Mucosa of rectum (tissue), 2 donors: ENCODE data around the gene FKBP10.
A peak's percentile ranks its signal among the peaks of the same experiment; 100 is the strongest.

Experiments used
- H3K27ac ChIP-seq, 2 donors: one replicate each; pipeline ENCODE4 v1.7.0; 2013; ENCODE audit warnings: inconsistent platforms in 2 of 2, low read depth in 2 of 2, low read length in 2 of 2
- H3K27me3 ChIP-seq, 2 donors: one replicate each; pipeline ENCODE4 v1.7.0; 2013; ENCODE audit warnings: low read length in 2 of 2; ENCODE audit not compliant: control insufficient read depth in 2 of 2, insufficient read depth in 2 of 2
- H3K36me3 ChIP-seq, 2 donors: one replicate each; pipeline ENCODE4 v1.7.0; 2013; ENCODE audit warnings: low read length in 2 of 2; ENCODE audit not compliant: control insufficient read depth in 2 of 2, insufficient read depth in 2 of 2
- H3K4me1 ChIP-seq, 2 donors: one replicate each; pipeline ENCODE4 v1.7.0; 2013; ENCODE audit warnings: low read length in 2 of 2, mild to moderate bottlenecking in 1 of 2; ENCODE audit not compliant: control insufficient read depth in 2 of 2, insufficient read depth in 2 of 2
- H3K4me3 ChIP-seq, 2 donors: one replicate each; pipeline ENCODE4 v1.7.0; 2013; ENCODE audit warnings: low read length in 2 of 2
- H3K9ac ChIP-seq, 2 donors: one replicate each; pipeline ENCODE4 v1.7.0; 2013; ENCODE audit warnings: low read length in 2 of 2, low read depth in 1 of 2, mild to moderate bottlenecking in 1 of 2
- H3K9me3 ChIP-seq, 2 donors: one replicate each; pipeline ENCODE4 v1.7.0; 2013; ENCODE audit warnings: low read length in 2 of 2; ENCODE audit not compliant: control insufficient read depth in 2 of 2
- donor health status: healthy.
- donor health status: Normal muscosa, but diverticular disease.

The FKBP10 gene

DNA sequence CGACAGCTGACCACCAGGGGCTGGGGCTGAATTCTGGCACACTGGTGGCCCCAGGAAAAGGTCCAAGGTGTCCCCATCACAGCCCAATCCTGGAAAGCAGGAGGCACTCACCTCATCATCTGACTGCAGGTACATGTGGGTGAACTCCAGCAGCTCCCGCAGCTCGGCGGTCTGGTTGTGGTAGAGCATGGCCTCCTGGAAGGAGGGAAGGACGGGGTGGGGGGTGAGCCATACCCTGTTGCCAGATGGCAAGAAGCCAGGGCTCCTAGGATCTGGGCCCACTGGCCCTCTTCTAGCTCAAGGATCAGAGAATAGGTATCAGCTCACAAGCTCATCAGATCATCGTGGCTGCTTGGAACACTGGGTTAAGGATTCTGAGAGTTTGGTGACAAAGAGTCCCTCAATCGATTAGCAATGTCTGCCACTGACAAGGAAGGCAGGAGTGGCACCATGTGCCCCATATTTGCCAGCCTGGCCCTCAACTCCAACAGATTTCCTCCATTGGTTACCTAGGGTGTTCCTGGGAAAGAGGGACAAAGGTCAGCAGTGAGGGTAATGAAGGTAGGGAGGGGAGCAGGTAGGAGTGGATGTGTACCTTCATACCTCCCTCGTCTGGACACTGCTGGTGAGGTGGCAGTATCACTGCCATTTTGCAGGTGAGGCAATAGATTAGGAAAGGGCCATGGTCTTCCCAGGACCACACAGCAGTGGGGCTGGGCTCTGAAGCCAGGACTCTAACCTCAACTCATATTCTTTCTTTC, 5.9 kb upstream of the FKBP10 start:
- Histone ChIP-seq H3K9me3 (no peaks in the 10 kb centered on the region), H3K4me1 (peaks cover 20 to 37% of the 10 kb centered on the region in 2 donors), H3K9ac (peak overlapping the region in 1 of 2 donors; percentile 17), H3K27ac (peak overlapping the region; percentile 65 to 70), H3K27me3 (no peaks in the 10 kb centered on the region), H3K4me3 (no peak overlapping the region), H3K36me3 (no peaks in the 10 kb centered on the region)

DNA sequence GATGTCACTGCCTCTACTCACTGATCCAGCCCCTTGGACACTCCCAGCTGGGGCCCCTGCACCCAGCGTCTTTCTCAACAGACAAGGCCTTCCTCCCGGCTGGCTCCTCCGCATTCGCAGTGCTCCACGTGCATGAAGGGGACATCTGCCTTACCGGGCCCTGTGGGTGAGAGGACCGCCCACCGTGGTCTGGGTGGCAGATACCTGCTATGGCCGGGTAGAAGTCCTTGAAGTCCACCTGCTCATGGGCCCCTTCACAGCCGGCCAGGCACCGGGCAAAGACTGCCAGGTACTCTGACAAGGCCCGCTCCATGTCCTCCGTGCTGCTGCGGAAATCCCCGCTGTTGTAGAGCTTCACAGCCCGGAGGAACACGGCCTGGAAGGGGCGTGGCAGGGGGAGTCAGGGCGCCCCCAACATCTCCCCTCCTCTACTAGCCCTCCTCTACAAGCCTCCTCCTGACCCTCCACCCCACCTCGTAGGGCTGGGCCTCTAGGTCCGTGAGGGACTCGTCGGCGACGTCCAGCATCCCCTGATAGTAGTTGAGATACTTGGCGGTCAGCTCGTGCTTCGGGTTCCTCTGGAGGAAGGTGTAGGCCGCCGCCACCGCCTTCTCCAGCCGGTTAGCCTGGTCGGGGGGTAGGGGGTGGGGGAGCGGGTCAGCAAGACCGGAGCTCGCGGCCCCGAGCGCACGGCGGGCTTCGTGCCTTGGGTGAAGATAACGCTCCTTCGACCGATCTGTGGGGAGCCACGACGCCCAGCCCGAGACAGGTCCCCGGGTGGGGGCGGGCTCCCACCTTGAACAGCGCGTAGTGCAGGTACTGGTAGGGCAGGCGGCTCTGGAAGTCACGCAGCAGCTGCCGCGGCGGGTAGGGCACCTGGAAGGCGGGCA, 1.9 kb upstream of the FKBP10 start:
- peak overlapping the region; percentile 67 to 71 for H3K27ac ChIP-seq

DNA sequence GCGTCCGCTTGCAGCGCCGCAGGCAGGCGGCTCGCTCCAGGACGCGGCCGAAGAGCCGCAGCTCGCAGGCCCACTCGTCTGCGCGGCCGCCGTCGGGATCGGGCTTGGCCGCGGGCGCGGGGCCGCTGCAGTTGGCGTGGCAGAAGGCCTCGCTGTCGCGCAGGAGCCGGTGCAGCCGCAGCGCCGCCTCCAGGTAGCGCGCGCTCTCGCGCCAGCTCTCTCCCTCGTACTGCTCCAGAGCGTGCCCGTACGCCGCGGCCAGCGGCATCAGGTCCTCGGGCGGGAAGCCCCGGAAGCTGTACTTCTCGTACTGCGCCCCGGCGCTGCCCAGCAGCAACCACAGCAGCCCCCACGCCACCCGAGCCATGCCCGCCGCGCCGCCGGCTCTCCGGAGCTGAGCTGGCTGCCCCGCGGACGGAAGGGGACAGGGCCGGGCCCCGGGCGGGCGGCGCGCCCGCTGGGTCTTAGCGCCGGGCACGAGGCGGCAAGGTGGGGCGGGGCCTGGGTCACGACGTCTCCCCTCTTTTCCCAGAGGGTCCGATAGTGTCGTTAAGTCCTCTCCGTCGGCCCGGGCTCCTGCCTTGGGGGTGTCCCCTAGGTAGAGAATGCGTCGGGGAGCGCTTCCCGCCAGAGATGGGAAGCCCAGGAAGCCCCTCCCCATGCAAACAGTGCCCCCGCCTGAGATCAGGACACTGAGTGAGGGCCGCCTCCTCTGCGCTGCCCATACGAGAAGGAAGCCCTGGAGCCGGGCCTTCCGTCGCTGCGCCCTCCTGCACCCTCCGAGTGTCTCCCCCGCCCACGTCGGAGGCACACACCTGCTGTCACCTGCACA, 1.0 kb upstream of the FKBP10 start, which contains the start of gene P3H4:
TSS of gene P3H4 (minus strand) at position 401 of the 832 bp plus-strand sequence. CDS start at position 367, 34 bp downstream.
- peak within 1 kb of the TSS; percentile 79 to 83 for H3K9ac ChIP-seq
- peaks cover 24 to 34% of the 10 kb centered on the region in 2 donors for H3K4me1 ChIP-seq
- no peaks in the 10 kb centered on the region for H3K36me3 ChIP-seq
- no peaks in the 10 kb centered on the region for H3K27me3 ChIP-seq
- peak within 1 kb of the TSS; percentile 72 to 85 for H3K4me3 ChIP-seq
- no peaks in the 10 kb centered on the region for H3K9me3 ChIP-seq
- peak within 1 kb of the TSS; percentile 67 to 71 for H3K27ac ChIP-seq

More for the DNA sequence above, 1.9 kb upstream of the FKBP10 start:
- no peaks in the 10 kb centered on the region for H3K36me3 ChIP-seq
- H3K4me3 ChIP-seq, result peak overlapping the region; percentile 72 to 85
- no peaks in the 10 kb centered on the region for H3K9me3 ChIP-seq
- H3K4me1 ChIP-seq, result peaks cover 29 to 41% of the 10 kb centered on the region in 2 donors
- no peaks in the 10 kb centered on the region for H3K27me3 ChIP-seq
- peak overlapping the region; percentile 79 to 83 for H3K9ac ChIP-seq

DNA sequence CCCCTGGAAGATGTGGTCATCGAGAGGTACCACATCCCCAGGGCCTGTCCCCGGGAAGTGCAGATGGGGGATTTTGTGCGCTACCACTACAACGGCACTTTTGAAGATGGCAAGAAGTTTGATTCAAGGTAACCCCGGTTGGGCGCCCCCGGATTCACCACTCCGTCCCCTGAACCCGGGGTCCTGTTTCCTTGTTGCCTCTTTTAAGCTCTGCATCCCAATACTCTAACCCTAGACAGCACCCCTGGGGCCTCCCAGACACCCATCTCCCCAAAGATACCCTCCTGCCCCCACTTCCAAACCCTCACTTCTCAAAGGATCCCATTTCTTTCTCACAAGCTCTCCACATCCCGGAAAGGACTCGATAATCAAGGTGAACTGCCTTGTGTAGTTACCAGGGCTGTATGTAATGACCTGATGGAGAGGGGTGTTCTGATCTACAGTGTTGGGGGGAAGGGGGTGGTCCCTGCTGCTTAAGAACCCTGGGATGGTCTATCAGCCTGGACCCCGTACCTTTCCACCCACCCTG, 412 bp downstream of the FKBP10 start:
- Histone ChIP-seq H3K36me3 (no peaks in the 10 kb centered on the region), H3K9ac (peak overlapping the region; percentile 24 to 38), H3K27me3 (no peaks in the 10 kb centered on the region), H3K4me1 (peaks cover 18 to 24% of the 10 kb centered on the region in 2 donors), H3K27ac (peak overlapping the region in 1 of 2 donors; percentile 52), H3K4me3 (peak overlapping the region; percentile 72 to 85), H3K9me3 (no peaks in the 10 kb centered on the region)

DNA sequence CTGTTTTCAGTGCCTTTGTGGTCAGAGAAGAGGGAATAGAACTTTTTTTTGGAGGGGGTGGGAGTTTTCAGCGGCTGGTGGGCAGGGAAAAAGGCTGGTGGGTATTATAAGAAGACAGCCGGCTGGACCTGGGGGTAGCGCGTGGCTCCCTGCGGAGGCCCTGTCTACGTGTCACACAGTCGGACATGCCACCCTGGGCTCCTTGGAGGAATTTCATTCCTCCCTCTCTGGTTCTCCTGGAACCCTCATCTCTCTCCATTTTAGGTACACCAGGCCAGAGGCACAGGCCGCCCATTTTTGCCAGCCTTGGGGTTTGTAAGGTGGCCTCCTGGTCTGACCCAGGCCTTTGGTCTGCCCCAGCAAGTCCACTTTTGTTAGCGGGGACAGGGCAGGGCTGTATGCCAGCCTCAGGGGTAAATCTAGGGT, 908 bp downstream of the FKBP10 start:
- no peaks in the 10 kb centered on the region for H3K27me3 ChIP-seq
- H3K9me3 ChIP-seq, result no peaks in the 10 kb centered on the region
- H3K9ac ChIP-seq, result no peak overlapping the region
- H3K36me3 ChIP-seq, result no peaks in the 10 kb centered on the region
- H3K4me3 ChIP-seq, result peak overlapping the region; percentile 23 to 72
- H3K27ac ChIP-seq, result no peak overlapping the region
- peaks cover 18 to 22% of the 10 kb centered on the region in 2 donors for H3K4me1 ChIP-seq

DNA sequence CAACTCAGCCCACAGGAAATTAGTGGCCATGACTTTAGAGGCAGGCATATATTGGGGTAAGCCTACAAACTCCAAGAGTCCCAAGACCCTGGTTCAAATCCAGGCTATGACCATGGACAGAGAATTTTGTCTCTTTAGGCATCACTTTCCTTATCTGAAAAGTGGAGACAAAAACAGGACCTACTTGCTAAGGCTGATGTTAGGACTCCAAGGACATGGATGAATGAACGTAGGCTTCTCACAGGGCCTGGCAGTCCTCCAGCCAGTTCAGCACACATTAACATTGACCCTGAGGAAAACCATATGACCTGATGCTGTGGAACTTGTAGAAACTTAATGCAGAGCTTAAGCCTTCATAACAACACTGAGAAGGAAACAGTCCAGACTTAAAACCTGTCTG, 1.4 kb downstream of the FKBP10 start:
- H3K27me3 ChIP-seq, result no peaks in the 10 kb centered on the region
- peaks cover 18 to 21% of the 10 kb centered on the region in 2 donors for H3K4me1 ChIP-seq
- H3K27ac ChIP-seq, result no peak overlapping the region
- no peaks in the 10 kb centered on the region for H3K9me3 ChIP-seq
- H3K36me3 ChIP-seq, result no peaks in the 10 kb centered on the region
- H3K9ac ChIP-seq, result no peak overlapping the region
- H3K4me3 ChIP-seq, result no peak overlapping the region

DNA sequence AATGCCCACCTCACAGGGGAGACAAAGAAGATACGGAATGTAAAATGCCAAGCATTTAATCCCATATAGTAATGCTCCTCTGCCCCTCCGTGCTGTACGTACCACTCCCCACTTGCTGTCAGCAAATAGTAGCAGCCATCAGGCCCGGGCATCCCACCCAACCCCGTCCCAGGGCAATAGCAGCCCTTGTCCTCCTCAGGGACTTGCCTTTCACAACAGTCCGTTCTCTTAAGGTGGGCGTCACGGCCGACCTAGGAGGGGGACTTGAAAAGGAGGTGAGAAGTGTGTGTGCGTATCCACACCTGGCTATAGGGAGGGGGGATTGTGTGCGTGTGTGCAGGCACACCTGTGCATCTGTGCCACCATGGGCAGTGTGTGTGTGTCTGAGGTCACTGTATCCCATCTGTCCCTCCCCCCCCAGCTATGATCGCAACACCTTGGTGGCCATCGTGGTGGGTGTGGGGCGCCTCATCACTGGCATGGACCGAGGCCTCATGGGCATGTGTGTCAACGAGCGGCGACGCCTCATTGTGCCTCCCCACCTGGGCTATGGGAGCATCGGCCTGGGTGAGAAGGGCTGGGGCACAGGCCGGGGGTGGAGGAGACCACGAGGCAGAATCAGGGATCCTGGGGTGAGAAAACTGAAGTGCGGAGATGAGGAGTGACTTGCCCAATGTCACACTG, 4.0 kb downstream of the FKBP10 start:
- Histone ChIP-seq H3K9me3 (no peaks in the 10 kb centered on the region), H3K36me3 (no peaks in the 10 kb centered on the region), H3K4me1 (peaks cover 5 to 9% of the 10 kb centered on the region in 2 donors), H3K4me3 (no peak overlapping the region), H3K9ac (no peak overlapping the region), H3K27me3 (no peaks in the 10 kb centered on the region), H3K27ac (no peak overlapping the region)

DNA sequence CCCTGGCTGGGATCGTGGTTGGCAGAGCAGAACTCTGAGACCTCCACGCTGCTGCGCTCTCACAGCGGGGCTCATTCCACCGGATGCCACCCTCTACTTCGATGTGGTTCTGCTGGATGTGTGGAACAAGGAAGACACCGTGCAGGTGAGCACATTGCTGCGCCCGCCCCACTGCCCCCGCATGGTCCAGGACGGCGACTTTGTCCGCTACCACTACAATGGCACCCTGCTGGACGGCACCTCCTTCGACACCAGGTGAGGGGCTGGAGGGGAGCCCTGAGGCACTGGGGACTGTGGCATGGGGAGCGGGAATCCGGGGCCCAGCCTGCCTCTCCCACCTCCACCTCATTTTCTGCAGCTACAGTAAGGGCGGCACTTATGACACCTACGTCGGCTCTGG, 5.2 kb downstream of the FKBP10 start:
- H3K9ac ChIP-seq, result no peak overlapping the region
- no peaks in the 10 kb centered on the region for H3K9me3 ChIP-seq
- no peaks in the 10 kb centered on the region for H3K36me3 ChIP-seq
- H3K4me1 ChIP-seq, result peaks cover 0 to 2% of the 10 kb centered on the region in 2 donors
- no peak overlapping the region for H3K27ac ChIP-seq
- H3K4me3 ChIP-seq, result no peak overlapping the region
- no peaks in the 10 kb centered on the region for H3K27me3 ChIP-seq

DNA sequence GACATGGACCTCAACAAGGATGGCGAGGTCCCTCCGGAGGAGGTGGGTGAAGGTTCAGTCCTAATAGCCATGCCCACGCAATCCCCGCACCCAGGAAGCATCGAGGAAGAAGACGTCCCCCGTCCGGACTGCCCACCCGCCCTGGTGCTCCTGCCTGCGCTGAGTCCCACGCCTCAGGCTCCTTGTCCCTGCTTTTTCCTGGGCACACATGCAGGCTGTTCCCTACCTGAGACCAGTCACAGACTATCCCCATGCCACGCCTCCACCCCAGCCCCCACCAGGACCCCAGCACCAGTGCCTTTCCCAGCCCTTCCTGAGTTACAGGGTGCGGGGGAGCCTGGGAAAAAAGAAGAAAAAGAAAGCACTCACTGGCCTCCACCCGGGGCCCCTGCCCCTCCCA, 9.0 kb downstream of the FKBP10 start:
- Histone ChIP-seq H3K36me3 (peaks cover 0 to 6% of the 10 kb centered on the region in 2 donors), H3K27me3 (no peaks in the 10 kb centered on the region), H3K4me3 (no peak overlapping the region), H3K27ac (no peak overlapping the region), H3K9me3 (no peaks in the 10 kb centered on the region), H3K4me1 (no peaks in the 10 kb centered on the region), H3K9ac (no peak overlapping the region)
